CD4-positive, alpha-beta memory T cell (primary cell): ENCODE results near the gene AKAP12. TPM values are rescaled to one million over a fixed set of nuclear protein-coding genes. Genes with fewer than 3 reads are reported as not detected.

Experiments used
- CTCF ChIA-PET: fragments of 350-600 bp; sonication (Branson Sonifier 250); formaldehyde crosslinking; loops from one replicate; lab custom pipeline; 2021; ENCODE audit warnings: inconsistent platforms; ENCODE audit not compliant: partially characterized antibody; lab: Charles Lee
- POLR2A ChIA-PET: fragments of 350-600 bp; sonication (Branson Sonifier 250); formaldehyde crosslinking; loops from one replicate; lab custom pipeline; 2021; ENCODE audit not compliant: partially characterized antibody; lab: Charles Lee
- DNase-seq, 5 donors: peaks; one replicate each; pipeline versions ENCODE4 v3.0.0 to v3.0.0-alpha.2; 2020 to 2022; ENCODE audit warnings: mixed read lengths in 1 of 5
- H3K27ac ChIP-seq: one replicate; pipeline ENCODE4 v1.7.0; 2013; ENCODE audit warnings: low read depth, low read length
- H3K27me3 ChIP-seq: 2 replicates; pipeline ENCODE4 v1.7.0; 2013; ENCODE audit warnings: mild to moderate bottlenecking, low read length, moderate library complexity; ENCODE audit not compliant: insufficient read depth
- H3K36me3 ChIP-seq: 2 replicates; pipeline ENCODE4 v1.7.0; 2013; ENCODE audit warnings: mild to moderate bottlenecking, low read length, moderate library complexity; ENCODE audit not compliant: insufficient read depth
- H3K4me1 ChIP-seq: 2 replicates; pipeline ENCODE4 v1.7.0; 2013; ENCODE audit warnings: mild to moderate bottlenecking, low read length, moderate library complexity; ENCODE audit not compliant: insufficient read depth
- H3K4me3 ChIP-seq, 2 donors: one replicate each; pipeline ENCODE4 v1.7.0; 2013; ENCODE audit warnings: low read length in 2 of 2, mild to moderate bottlenecking in 1 of 2
- H3K9me3 ChIP-seq, 2 donors: one replicate each; pipeline ENCODE4 v1.7.0; 2013; ENCODE audit warnings: low read length in 2 of 2, control low read depth in 1 of 2; ENCODE audit not compliant: control insufficient read depth in 1 of 2
- H3K27ac Mint-ChIP-seq, 7 donors: one replicate each; pipeline ENCODE4 v1.8.0; 2020 to 2021; ENCODE audit warnings: mixed read lengths in 7 of 7, mild to moderate bottlenecking in 6 of 7, inconsistent platforms in 3 of 7, moderate library complexity in 3 of 7
- H3K27me3 Mint-ChIP-seq, 2 donors: one replicate each; pipeline ENCODE4 v1.8.0; 2020 to 2021; ENCODE audit warnings: mixed read lengths in 2 of 2
- H3K36me3 Mint-ChIP-seq, 2 donors: one replicate each; pipeline ENCODE4 v1.8.0; 2020 to 2021; ENCODE audit warnings: mixed read lengths in 2 of 2, inconsistent platforms in 1 of 2, mild to moderate bottlenecking in 1 of 2
- H3K4me1 Mint-ChIP-seq, 4 donors: one replicate each; pipeline ENCODE4 v1.8.0; 2020 to 2021; ENCODE audit warnings: mixed read lengths in 4 of 4, mild to moderate bottlenecking in 1 of 4
- H3K4me3 Mint-ChIP-seq, 8 donors: one replicate each; pipeline ENCODE4 v1.8.0; 2020 to 2021; ENCODE audit warnings: mixed read lengths in 8 of 8, mild to moderate bottlenecking in 7 of 8, moderate library complexity in 6 of 8, inconsistent platforms in 3 of 8
- H3K9me3 Mint-ChIP-seq, 8 donors: one replicate each; pipeline ENCODE4 v1.8.0; 2020 to 2021; ENCODE audit warnings: mixed read lengths in 8 of 8, mild to moderate bottlenecking in 5 of 8, inconsistent platforms in 3 of 8, moderate library complexity in 1 of 8
- intact Hi-C: fragments of 100-400 bp; cut with micrococcal nuclease; formaldehyde crosslinking; loops from one replicate; pipeline ENCODE4 v1.15.1; 2023
- polyA plus RNA-seq, 2 donors: library from polyadenylated mRNA; unstranded; fragments of 300-500 nt; fragmentation: Illumina TruSeq; gene quantifications; one replicate each; pipeline ENCODE4 v1.2.3, GENCODE V29; 2021
- total RNA-seq, 2 experiments: library from RNA; stranded (reverse); gene quantifications; one replicate each; pipeline ENCODE4 v1.2.3, GENCODE V29; 2021

AKAP12 gene
- total and polyA plus RNA-seq, 4 experiments from 2014 or later: 0.96 to 1.1 TPM; not detected in 2

DNA sequence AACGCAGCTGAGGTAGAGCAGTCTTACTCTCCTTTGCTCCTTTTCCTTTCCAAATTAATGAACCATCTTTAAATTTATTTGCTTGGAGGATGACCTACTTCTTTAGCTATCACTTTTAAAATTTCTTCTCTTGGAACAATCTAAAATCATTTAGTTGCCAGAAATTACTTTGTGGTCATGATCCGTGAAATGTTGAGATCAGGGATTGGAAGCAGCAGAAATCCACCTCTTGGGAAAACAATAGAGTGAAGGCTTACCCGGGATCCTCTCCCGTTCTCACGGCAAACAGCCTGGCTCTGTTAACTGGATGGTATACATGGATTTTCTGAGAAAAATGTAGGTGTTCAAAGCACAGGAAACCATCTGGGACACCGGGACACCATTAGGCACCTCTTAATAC, 7.7 kb downstream of the AKAP12 start:
- POLR2A ChIA-PET: no interaction called here
- DNase-seq: no peak
- Mint-ChIP-seq H3K27me3 (peaks cover 14 to 18% of the 10 kb centered on the region in 2 donors), H3K4me3 (no peak overlapping the region), H3K27ac (no peak overlapping the region), H3K36me3 (no peaks in the 10 kb centered on the region), H3K9me3 (peaks cover 0 to 1% (median 0%) of the 10 kb centered on the region in 8 donors), H3K4me1 (peaks cover 0 to 3% (median 0%) of the 10 kb centered on the region in 4 donors)
- peaks cover 8% of the 10 kb centered on the region for H3K27me3 ChIP-seq
- no peaks in the 10 kb centered on the region for H3K4me1 ChIP-seq
- intact Hi-C loops: no loop called here
- CTCF ChIA-PET: no interaction called here
- no peaks in the 10 kb centered on the region for H3K9me3 ChIP-seq
- no peaks in the 10 kb centered on the region for H3K36me3 ChIP-seq
- H3K27ac ChIP-seq: no peak overlapping the region
- no peak overlapping the region for H3K4me3 ChIP-seq

DNA sequence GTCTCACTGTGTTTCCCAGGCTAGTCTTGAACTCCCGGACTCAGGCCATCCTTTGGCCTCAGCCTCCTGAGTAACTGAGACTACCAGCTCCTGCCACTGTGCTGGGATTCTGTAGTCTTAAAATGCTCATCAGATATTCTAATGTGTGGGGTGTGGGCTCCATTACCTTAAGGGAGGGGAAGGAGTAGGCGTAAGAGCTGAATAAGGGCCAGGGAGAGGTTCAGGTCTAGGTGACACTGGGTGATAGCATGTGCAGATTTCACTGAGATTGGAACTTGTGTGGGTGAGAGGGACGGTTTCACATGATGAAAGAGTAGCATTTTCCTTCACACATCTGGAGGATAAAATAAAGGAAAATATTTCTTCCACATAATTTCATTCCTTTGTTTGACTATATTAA, 8.5 kb downstream of the AKAP12 start:
- peaks cover 5% of the 10 kb centered on the region for H3K27me3 ChIP-seq
- ChIA-PET POLR2A (no interaction called here), CTCF (no interaction called here)
- H3K27ac ChIP-seq: no peak overlapping the region
- H3K4me1 Mint-ChIP-seq: no peaks in the 10 kb centered on the region
- no peaks in the 10 kb centered on the region for H3K36me3 Mint-ChIP-seq
- H3K27ac Mint-ChIP-seq: no peak overlapping the region
- intact Hi-C loops: no loop called here
- no peak overlapping the region for H3K4me3 Mint-ChIP-seq
- H3K4me3 ChIP-seq: no peak overlapping the region
- no peaks in the 10 kb centered on the region for H3K4me1 ChIP-seq
- DNase-seq: no peak
- no peaks in the 10 kb centered on the region for H3K36me3 ChIP-seq
- H3K9me3 ChIP-seq: no peaks in the 10 kb centered on the region
- H3K9me3 Mint-ChIP-seq: peaks cover 0 to 1% (median 0%) of the 10 kb centered on the region in 8 donors
- H3K27me3 Mint-ChIP-seq: peaks cover 10 to 11% of the 10 kb centered on the region in 2 donors

DNA sequence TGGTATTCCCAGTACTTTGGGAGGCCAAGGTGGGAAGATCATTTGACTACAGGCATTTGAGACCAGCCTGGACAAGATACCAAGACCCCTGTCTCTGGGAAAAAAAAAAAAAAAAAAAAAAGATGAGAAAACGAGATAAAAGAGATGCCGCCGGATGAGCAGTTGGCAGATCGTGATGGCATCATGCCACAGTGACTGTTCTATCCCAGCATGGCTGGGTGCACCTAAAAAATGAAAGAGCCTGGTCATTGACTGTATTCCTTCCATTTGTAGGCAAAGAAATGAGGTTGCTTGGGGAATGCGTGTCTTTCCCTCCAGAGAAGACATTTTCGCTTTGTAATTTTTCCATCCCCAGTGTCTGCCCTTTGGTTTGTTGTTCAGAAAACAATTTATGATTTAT, 12.9 kb downstream of the AKAP12 start:
- H3K27me3 Mint-ChIP-seq: peaks cover 4 to 10% of the 10 kb centered on the region in 2 donors
- POLR2A ChIA-PET: no interaction called here
- no peaks in the 10 kb centered on the region for H3K36me3 Mint-ChIP-seq
- H3K9me3 ChIP-seq: no peaks in the 10 kb centered on the region
- H3K9me3 Mint-ChIP-seq: peaks cover 0 to 1% (median 0%) of the 10 kb centered on the region in 8 donors
- no peaks in the 10 kb centered on the region for H3K36me3 ChIP-seq
- no peak overlapping the region for H3K4me3 Mint-ChIP-seq
- H3K27ac ChIP-seq: no peak overlapping the region
- no peak for DNase-seq
- no peak overlapping the region for H3K27ac Mint-ChIP-seq
- no peaks in the 10 kb centered on the region for H3K4me1 ChIP-seq
- no peaks in the 10 kb centered on the region for H3K4me1 Mint-ChIP-seq
- H3K27me3 ChIP-seq: no peaks in the 10 kb centered on the region
- intact Hi-C loops: no loop called here
- CTCF ChIA-PET: no interaction called here
- no peak overlapping the region for H3K4me3 ChIP-seq

DNA sequence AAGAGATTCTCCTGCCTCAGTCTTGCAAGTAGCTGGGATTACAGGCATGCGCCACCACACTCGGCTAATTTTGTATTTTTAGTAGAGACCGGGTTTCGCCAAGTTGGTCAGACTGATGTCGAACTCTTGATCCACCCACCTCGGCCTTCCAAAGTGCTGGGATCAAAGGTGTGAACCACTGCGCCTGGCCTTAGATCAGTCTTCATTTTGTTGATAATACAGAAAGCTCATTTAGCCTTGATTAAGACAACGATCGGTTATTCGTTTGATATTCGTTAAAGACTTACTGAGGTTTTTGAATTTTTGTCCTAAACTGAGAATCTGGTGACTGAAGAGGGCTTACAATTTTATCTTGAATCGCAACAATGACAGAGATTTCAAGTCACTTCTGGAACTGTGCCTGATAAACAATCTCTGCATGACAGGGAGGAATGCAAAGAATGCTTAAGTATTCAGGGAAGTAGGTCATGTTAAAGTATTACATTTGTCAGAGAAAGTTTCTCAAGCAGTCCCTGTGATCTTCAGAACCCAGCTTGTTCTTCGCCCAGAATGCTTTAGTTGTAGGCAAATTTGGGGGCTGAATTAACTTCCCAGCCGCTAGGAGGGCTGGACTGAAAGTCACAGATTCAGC, 14.8 kb downstream of the AKAP12 start:
- no peaks in the 10 kb centered on the region for H3K9me3 Mint-ChIP-seq
- Histone ChIP-seq H3K4me3 (no peak overlapping the region), H3K27ac (no peak overlapping the region), H3K27me3 (no peaks in the 10 kb centered on the region), H3K36me3 (no peaks in the 10 kb centered on the region), H3K9me3 (no peaks in the 10 kb centered on the region), H3K4me1 (no peaks in the 10 kb centered on the region)
- intact Hi-C loops: no loop called here
- no peak for DNase-seq
- H3K27me3 Mint-ChIP-seq: peaks cover 1 to 7% of the 10 kb centered on the region in 2 donors
- no peak overlapping the region for H3K4me3 Mint-ChIP-seq
- no peaks in the 10 kb centered on the region for H3K4me1 Mint-ChIP-seq
- H3K27ac Mint-ChIP-seq: no peak overlapping the region
- ChIA-PET POLR2A (no interaction called here), CTCF (no interaction called here)
- H3K36me3 Mint-ChIP-seq: no peaks in the 10 kb centered on the region

GRCh38 chr6:151255811-151256210, 16.0 kb downstream of the AKAP12 start:
- ChIA-PET CTCF (no interaction called here), POLR2A (no interaction called here)
- Histone ChIP-seq H3K27ac (no peak overlapping the region), H3K4me3 (no peak overlapping the region), H3K9me3 (no peaks in the 10 kb centered on the region), H3K27me3 (no peaks in the 10 kb centered on the region), H3K36me3 (no peaks in the 10 kb centered on the region), H3K4me1 (no peaks in the 10 kb centered on the region)
- no peak overlapping the region for H3K4me3 Mint-ChIP-seq
- no peak for DNase-seq
- H3K27ac Mint-ChIP-seq: no peak overlapping the region
- H3K27me3 Mint-ChIP-seq: peaks cover 6 to 15% of the 10 kb centered on the region in 2 donors
- H3K4me1 Mint-ChIP-seq: no peaks in the 10 kb centered on the region
- intact Hi-C loops: no loop called here
- H3K9me3 Mint-ChIP-seq: no peaks in the 10 kb centered on the region
- H3K36me3 Mint-ChIP-seq: no peaks in the 10 kb centered on the region

DNA sequence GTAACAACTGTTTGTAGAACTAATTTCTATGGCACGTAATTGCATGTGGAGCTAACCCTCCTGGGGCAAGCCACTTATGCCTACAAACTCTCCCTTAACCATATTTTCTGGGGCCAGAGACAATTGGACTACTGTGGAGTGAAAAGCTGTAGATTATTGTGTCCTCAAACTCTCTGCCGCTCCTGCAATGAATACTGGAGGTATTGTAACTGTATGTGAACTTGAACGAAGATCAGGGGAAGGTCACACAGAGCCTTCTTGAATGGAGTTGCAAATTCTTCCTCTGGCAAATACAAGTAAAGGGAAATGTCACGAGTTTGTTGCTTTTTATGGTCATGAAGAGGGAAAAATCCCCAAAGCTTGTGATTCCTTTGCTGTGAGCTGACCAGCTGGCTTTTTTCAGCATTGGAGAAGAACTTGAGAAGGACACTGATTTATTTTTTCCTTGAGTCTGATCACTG, 18.2 kb downstream of the AKAP12 start:
- Mint-ChIP-seq H3K4me1 (no peaks in the 10 kb centered on the region), H3K36me3 (no peaks in the 10 kb centered on the region), H3K27me3 (peaks cover 6 to 13% of the 10 kb centered on the region in 2 donors), H3K9me3 (peaks cover 0 to 3% (median 0%) of the 10 kb centered on the region in 8 donors), H3K4me3 (no peak overlapping the region), H3K27ac (no peak overlapping the region)
- intact Hi-C loops: no loop called here
- Histone ChIP-seq H3K27me3 (no peaks in the 10 kb centered on the region), H3K36me3 (no peaks in the 10 kb centered on the region), H3K4me1 (no peaks in the 10 kb centered on the region), H3K9me3 (no peaks in the 10 kb centered on the region), H3K4me3 (no peak overlapping the region), H3K27ac (no peak overlapping the region)
- POLR2A ChIA-PET: no interaction called here
- no peak for DNase-seq
- CTCF ChIA-PET: no interaction called here

DNA sequence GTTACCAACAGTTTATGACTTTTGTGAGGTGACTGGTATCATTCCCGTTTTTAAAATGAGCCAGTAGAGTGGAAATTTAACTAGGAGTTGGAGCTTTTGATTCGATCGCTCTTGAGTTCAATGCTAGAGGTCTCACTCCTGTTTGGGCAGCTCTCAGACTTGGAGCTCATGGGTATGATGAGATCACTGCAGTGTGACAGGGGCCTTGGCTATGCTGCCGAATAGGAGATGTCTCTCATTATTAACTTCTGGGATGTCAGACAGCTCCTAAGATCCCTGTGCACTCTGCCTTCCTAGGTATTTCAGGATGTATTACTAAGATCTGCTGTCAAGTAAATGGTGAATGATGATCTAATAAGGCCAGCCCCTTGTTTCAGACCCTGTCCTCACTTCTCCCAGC, 20.4 kb downstream of the AKAP12 start:
- Mint-ChIP-seq H3K4me3 (no peak overlapping the region), H3K27ac (no peak overlapping the region), H3K4me1 (no peaks in the 10 kb centered on the region), H3K36me3 (no peaks in the 10 kb centered on the region), H3K27me3 (peaks cover 8 to 13% of the 10 kb centered on the region in 2 donors), H3K9me3 (peaks cover 0 to 3% (median 0%) of the 10 kb centered on the region in 8 donors)
- Histone ChIP-seq H3K4me3 (no peak overlapping the region), H3K9me3 (no peaks in the 10 kb centered on the region), H3K36me3 (no peaks in the 10 kb centered on the region), H3K27me3 (no peaks in the 10 kb centered on the region), H3K27ac (no peak overlapping the region), H3K4me1 (no peaks in the 10 kb centered on the region)
- no peak for DNase-seq
- intact Hi-C loops: no loop called here
- ChIA-PET POLR2A (no interaction called here), CTCF (no interaction called here)
